HG03442 (cell line): ENCODE data around the gene SH3BP5.

ENCODE experiments used
- ATAC-seq: cut with Tn5 transposase; IDR thresholded peaks from one replicate; pipeline ENCODE4 v1.9.1; 2021; ENCODE audit warnings: mild to moderate bottlenecking, moderate library complexity; ENCODE audit not compliant: unreplicated experiment

The SH3BP5 gene

DNA sequence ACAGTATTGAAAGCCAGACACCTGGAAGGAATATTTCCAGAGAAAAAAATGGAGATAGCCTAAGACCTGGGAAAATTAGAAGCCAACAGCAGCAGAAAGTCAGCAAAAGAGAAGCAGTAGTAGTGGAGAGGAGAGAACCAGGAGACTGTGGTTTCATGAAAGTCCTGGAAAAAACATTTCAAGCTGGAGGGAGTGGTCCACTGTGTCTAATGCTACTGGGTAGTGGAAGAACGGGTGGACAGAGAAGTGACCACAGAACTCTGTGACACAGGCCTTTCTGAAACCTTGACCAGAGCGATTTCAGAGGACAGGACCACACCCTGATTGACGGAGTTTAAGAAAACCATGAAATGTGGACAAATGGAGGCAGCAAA, 15.3 kb upstream of the SH3BP5 start:
- ATAC-seq: no peak

DNA sequence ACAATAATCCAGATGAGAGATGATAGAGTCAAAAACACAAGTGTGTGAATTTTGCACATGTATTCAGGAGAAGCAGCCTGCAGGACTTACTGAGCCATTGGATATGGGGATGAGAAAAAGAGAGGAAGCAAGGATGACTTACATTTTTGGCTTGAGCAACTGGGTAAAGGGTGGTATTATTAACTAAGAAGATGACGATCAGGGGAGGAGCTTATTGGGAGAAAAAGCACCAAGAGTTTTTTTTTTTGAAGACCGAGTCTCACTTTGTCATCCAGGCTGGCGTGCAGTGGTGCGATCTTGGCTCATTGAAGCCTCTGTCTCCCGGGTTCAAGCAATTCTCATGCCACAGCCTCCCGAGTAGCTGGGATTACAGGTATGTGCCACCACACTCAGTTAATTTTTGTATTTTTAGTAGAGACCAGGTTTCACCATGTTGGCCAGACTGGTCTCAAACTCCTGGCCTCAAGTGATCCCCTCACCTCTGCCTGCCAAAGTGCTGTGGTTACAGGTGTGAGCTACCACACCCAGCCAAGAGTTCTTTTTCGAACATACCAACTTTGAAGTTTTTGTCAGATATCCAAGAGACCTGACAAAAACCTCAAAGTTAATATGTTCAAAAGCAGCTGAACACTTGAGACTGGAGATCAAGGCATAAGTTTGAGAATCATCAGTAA, 14.8 kb upstream of the SH3BP5 start:
- no peak for ATAC-seq

DNA sequence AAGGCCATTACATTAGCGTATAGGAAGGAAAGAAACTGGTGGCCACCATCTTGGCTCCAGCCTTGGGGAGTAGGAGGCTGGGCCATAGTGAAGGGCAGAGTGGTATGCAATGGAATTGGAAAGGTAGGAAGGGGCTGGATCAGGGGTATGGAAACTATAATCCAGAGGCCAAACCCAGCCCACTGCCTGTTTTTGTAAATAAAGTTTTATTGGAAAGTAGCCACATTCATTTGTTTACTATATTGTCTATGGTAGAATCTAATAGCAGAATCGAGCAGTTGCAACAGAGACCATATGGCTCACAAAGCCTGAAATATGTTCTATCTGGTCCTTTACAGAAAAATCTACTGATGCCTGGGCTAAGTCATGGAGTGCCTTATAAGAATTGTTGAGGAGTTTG, 14.1 kb upstream of the SH3BP5 start:
- ATAC-seq: no peak

DNA sequence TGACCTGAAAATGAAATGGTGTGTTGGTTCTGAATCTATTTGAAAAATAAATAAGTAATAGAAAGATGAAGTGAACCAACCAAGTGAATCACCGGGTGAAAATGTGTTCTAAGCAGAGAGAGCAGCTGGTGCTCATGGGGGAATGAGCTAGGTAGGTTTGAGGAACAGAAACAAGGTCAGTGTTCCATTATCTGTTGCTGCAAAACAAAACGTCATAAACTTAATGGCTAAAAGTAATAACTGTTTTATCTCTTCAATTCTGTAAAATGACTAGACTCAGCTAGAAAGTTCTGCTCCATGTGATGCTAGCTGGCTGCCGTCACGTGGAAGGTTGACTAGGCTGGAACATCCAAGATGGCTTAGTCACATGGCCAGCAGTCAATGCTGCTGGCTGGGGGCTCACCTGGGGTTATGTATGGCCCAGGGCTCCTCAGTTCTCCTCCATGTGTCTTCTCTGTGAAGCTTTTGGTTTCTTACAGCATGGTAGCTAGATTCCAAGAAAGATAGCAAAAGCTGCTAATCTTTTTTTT, 13.3 kb upstream of the SH3BP5 start:
- ATAC-seq: peak; percentile 88

DNA sequence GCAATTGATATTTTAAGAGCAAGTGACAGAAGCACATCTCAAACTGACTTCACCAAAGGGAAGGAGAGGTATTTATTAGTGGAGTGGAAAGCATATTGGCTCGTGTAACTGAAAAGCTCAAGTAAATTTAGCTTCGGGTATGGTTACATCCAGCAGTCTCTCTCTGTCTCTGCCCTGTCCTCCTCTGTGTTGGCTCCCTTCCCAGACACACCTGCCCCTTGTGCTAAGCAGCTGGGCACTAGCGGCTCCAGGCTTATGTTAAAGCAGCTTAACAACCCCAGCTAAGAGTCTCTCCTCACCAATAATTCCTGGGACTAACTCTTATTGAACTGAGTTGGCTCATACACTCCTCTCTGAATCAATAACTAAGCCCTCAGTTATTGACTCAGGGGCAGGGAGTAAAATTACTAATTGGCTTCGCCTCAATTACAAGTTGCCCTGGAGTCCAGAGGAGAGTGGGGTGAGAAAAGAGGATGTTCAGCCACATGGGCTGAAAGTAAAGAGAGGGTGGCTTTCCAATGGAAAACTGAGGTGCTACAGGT, 12.8 kb upstream of the SH3BP5 start:
- no peak for ATAC-seq

DNA sequence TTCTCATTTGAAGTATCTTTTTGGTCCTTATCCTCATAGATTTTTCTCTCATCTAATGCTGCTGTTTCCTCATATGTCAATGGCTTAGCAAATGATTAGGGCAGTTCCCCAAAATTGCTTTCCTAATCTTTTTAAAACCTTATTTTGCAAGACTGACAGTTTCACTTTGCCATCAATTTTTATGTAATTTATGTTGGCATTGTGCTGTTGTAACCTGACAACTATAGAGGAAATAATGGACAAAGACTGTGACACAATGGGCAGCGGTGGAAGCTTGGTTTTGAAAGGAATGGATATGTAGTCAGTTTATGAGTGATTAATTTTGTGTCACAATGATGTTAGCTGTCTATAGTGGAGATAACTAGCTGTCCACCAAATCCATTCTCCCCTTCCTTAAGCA, 10.6 kb upstream of the SH3BP5 start:
- no peak for ATAC-seq

DNA sequence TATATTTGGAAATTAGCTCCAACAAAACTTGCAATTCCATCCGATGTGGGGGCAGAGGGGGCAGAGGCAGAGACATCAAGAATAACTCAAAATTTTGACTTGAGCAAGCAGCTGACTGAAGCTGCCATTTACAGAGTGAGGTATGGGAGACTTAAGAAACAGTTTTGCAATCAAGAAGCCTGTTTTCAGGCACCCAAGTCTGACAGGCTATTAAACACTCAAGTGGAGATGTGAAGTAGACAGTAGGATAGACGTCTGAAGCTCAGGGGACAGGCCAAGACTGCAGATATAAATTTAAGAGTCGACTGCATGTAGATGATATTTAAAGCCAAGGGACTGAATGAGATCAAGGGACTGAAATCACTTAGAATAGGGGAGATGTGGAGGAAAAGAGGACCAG, 9.9 kb upstream of the SH3BP5 start:
- ATAC-seq: no peak

DNA sequence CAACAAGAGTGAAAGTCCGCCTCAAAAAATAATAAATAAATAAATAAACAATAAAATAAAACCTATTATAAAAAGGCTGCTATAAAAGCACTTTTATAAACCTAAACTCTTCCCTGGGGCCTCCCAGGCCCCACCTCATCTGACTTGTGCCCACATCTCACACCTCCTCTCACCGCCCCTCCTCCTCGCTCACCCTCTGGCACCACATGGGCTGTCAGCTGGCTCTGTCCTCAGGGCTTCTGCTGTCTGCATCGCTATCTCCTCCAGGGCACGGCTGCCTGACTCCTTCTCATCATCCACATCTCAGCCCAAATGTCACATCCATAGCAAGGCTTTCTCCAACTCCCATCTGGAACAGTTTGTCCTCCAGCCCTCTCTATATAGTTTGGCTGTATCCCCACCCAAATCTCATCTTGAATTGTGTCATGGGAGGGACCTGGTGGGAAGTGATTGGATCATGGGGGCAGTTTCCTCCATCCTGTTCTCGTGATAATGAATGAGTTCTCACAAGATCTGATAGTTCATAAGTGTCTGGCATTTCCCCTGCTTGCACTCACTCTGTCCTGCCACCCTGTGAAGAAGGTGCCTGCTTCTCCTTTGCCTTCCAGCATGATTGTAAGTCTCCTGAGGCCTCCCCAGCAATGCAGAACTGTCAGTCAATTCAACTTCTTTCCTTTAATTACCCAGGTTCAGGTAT, 8.8 kb upstream of the SH3BP5 start:
- no peak for ATAC-seq

DNA sequence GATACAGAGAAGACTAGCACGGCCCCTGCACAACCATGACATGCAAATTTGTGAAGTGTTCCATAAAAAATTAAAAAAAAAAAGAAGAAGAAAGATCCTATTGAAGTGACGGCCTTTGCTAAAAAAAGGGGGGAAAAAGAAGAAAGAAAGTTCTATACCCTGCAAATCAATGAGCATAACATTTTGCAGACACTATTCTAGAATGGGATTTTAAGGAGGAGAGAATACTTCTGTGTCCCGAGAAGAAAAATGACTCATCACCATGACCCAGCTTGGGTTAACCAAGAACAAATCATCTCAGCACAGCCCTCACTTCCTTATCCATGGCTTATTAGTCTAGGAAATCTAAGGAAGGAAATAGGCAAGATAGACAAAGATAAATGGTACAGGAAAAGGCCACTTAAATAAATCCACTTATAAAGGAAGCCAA, 7.4 kb upstream of the SH3BP5 start:
- no peak for ATAC-seq

DNA sequence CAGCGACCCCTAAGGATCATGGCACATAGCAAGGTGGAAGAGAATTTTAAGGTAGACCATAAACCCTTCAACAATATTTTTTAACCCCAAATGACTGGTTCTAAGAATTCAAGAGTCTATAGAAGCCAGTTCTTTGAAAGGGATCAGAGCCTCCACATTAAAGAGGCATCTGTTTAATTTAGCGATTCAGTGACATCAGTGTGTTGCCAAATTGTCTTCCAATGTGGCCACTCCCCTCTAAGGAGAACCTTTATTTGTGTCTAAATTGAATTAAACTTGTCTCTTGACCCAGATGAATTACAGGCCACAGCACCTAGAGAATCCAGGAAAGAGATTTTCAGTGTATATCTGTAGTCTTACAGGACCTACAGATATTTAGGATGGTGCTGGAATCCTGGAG, 6.6 kb upstream of the SH3BP5 start:
- ATAC-seq: no peak

DNA sequence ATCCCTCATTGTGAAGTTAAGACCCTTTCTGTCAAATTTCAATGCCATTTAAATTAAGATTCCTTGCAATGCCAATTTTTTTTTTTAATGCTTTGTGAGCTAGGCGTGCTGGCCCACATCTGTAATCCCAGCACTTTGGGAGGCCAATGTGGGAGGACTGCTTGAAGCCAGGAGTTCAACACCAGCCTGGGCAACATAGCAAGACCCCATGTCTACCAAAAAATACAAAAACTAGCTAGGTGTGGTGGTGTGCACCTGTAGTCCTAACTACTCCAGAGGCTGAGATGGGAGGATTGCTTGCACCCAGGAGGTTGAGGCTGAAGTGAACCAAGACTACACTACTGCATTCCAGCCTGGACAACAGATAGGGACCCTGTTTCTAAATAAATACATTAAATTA, 5.6 kb upstream of the SH3BP5 start:
- ATAC-seq: no peak

DNA sequence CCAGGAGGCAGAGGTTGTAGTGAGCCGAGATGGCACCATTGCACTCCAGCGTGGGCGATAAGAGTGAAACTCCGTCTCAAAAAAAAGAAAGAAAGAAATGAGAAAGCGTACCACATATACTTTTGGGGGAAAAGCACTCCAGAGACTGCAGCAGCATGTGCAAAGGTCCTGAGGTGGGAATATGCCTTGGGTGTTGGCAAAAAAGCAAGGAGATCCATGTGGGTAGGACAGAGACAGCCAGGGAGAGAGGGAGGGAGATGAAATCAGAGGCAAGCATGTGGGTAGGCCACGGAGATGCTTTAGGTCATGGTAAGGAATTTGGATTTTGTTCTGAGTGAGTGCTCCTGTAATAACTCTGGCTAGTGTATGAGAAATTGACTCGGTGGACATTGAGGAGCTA, 3.7 kb upstream of the SH3BP5 start:
- no peak for ATAC-seq

DNA sequence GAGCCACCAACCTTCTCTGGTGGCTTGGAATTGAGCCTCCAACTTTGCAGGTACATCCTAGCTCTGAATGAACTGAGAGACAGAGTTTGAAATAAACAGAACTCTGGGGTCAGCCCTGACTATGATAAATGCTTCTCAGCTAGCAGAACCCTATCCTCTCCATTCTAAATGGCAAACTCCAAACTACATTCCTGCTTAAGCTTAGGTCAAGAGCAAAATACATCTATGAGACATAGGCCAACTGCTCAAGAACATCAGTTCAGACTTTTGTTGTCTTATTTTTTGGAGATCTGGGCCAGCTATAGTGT, 1.5 kb upstream of the SH3BP5 start:
- ATAC-seq: no peak

DNA sequence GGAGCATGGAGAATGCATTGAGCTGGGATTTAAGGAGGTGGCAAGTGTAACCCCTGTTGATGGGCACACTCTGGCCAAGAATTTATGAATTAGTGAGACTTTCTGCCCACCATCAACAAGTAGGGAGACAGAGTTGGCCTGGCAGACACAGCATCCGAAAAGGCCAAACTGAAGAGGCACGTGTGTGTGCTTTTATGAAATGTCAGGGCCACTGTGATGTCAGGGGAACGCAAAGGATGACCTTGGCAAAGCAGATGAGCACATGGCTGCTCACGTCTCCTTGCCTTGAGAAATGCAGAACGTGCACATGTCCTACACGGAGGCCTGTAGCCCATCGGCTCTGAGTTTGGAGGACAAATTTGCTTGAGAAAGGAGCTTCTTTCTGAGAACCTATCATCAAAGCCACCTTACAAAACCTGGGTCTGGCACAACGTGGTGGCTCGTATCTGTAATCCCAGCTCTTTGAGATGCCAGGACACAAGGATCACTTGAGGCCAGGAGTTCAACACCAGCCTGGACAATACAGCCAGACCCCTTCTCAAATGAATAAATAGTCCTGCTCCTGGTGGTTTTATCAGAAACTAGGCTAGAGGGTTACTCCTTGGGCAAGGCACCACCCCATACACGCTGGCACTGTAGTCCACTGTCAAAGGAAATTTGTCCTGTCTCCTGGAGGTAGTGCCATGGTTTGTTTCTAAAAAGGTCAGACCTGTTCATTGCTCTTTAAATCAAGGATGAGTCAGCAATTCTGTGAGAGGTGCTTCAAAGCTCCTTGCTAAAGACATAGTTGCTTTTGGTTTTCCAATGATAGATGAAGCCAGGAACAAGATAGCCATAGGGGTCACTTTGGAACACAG, 941 bp upstream of the SH3BP5 start:
- ATAC-seq: no peak

DNA sequence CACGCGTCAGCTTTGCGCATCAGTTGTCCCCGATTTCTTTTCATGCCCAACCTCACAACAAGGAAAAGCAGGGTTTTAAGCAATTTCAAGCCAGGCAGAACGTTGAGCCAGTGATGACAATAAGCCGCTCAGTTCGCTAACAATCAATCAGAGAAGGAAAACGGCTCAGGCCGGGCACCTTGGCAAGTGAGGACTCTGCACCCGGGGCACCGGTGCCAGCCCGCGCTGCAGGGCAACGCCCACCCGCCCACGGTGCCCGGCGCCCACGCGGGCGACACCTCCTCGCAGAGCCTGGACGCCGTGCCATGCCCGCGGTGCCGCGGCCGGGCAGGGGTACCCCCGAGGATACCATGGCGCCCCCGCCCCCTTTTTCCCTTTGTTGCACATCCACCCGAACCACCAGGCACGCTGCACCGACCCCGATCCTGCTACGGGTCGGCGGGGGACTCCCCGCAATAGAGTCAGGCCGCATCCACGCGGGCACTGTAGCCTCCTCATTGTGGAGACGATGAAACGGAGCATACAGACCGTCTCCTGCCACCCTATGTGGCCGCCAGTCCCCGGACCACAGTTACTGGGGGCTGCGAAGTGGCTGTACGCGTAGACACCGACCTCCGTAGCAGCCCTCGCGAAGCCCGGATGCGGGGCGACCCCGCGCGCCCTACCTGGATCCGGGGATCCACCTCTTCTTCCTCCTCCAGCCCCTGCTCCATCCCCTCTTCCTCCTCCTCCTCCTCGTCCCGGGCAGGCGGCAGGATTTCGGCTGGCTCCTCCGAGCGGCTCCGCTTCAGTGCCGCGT, 581 bp downstream of the SH3BP5 start:
- ATAC-seq: peak; percentile 25

DNA sequence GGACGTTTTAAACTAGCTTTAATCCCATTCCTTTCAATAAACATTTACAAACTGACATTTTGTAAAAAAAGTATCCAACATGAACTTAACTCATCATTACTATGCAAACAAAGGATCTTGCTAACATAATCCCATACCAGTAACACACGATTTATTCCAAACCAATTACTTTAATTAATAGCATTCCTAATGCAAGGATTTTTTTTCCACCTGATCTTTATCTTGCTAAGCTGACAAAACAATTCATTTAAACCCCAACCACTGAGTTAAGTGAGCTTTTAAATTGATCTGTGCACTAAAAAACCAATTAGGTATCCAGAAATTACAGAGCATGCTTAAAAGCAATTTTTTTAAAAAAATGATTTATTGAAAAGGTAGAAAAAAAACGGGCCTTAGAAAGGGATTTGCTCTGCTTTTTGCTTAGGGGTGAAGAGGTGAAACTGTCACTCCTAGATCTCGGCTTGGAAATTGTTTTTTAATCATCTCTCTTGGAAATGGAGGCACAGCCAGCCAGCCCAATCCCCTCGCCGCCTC, 1.2 kb downstream of the SH3BP5 start:
- no peak for ATAC-seq

DNA sequence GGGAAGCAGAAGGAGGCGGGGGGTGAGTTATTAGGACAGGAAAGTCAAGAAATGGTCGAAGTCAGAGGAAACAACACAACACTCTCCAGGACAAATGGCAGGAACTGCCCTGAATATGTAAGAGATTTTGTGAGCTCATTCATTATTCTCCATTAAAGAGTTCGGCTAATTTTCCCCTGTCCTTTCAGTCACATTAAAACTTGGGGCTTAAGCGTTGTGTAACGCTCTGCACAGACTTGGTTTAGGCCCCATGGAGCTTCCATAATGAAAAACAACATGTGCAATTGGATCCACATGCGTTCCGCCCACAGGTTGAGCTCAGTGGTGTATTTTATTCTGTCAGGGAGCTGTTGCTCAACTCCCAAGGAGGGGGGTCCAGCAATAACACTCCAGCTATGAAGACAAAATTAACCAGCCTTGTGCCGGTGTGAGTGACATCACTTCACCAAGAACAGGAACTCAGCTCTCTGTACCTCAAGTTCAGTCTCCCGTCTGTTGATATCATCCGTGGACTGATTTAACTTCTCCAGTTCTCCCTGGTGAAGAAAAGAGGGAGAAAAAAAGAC, 2.3 kb downstream of the SH3BP5 start:
- no peak for ATAC-seq

DNA sequence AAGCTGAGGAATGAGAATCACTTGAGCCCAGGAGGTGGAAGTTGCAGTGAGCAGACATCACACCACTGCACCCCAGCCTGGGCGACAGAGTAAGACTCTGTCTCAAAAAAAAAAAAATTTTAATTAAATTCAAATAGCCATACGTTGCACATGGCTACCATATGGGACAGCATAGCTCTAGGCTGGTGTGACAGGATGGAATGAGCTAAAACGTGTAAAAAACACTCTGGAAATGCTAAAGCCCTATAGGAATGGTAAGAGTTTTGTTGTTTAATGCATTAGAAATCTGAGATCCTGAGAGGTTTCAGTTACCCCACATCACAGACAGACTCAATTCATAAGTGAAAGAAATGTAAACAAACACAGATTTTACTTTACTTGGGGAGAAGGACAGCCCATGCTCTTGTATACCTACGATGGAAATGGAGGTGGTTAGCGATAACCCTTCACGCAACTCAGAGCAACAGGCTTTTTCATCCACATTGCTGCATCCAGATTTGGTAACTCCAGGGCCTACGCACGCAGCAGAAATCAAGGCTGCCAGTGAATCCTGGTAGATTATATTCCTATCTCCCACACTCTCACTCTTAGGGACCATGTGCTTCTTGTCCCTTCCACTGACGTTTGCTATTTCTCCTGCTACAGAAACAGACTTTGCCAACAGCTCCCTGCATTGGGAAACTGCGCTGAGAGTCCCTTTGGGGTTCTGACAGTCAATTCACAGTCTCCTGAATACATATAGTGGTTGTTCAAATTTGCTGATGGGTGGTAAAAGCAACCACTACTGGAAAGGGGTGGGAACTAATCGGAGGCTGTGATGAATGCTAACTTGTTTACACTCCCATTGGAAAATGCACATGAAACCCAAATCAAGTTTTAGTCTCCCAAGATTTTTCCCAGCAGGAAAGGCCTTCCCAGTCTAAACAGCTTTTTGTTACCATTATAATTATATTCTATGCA, 3.1 kb downstream of the SH3BP5 start:
- no peak for ATAC-seq

DNA sequence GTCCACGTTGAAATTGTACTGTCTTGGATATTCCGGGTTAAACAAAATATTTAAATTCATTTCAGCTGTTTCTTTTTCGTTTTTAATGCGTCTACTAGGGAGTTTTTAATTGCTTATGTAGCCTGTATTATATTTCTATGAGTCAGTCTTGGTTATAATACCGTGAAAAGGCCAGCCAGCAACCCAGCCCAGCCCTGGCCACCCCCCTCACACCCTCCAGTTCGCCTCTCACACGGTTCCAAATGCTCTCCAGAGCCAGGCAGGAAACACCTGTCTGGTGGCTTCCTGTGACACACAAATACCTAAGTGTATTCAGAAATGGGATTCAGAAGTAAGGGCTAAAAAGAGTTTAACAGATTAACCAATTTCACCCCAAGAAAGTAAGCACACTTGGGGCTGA, 4.4 kb downstream of the SH3BP5 start:
- ATAC-seq: no peak
